Astrocyte of the spinal cord (primary cell): Measurements from ENCODE around the gene SLC22A13.
A peak's percentile ranks its signal among the peaks of the same experiment; 100 is the strongest.

Source experiments
- DNase-seq: peaks from one replicate; pipeline ENCODE4 v3.0.0; 2011; ENCODE audit warnings: low read depth, low spot score
- H3K4me3 ChIP-seq: 2 replicates; pipeline ENCODE4 v1.5.1; 2011; ENCODE audit warnings: low read depth, mild to moderate bottlenecking, low read length, moderate library complexity
- in situ Hi-C: cut with HindIII; loops from 2 replicates; pipeline ENCODE4 v1.10.0; 2017; ENCODE audit warnings: low sequenced_read_pairs
- TF ChIP-seq, protein P1 (sequence below): IDR thresholded peaks from 2 replicates; pipeline ENCODE4 v1.5.1; 2012; ENCODE audit warnings: low read depth, mild to moderate bottlenecking, low read length, inconsistent platforms

SLC22A13 gene

DNA sequence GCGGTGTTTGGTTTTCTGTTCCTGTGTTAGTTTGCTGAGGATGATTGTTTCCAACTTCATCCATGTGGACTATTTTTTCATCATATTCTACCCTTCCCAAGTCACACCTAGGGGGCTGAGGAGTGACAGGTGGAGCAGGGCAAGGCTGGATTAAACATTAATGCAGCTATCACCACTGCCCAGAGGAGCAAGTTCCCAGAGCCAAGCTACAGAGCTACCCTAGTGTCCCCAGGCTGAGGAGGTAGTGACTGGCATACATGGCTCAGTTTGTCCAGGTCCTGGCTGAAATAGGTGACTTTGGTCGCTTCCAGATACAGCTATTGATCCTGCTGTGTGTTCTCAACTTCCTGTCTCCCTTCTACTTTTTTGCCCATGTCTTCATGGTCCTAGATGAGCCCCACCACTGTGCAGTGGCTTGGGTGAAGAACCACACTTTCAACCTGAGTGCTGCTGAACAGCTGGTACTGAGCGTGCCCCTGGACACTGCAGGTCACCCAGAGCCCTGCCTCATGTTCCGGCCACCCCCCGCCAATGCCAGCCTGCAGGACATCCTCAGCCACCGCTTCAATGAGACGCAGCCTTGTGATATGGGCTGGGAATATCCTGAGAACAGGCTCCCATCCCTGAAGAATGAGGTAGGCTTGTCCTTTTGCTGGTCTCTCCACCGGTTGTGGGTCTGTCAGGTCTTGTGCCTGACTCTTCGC, at the start of gene SLC22A13:
TSS of gene SLC22A13 (plus strand) at position 209 of the 704 bp plus-strand sequence. CDS start at position 258, 49 bp downstream.
- in situ Hi-C loops: no loop called here
- DNase-seq: no peak
- H3K4me3 ChIP-seq: no peak within 1 kb of the TSS
- TF ChIP-seq, protein P1, sequence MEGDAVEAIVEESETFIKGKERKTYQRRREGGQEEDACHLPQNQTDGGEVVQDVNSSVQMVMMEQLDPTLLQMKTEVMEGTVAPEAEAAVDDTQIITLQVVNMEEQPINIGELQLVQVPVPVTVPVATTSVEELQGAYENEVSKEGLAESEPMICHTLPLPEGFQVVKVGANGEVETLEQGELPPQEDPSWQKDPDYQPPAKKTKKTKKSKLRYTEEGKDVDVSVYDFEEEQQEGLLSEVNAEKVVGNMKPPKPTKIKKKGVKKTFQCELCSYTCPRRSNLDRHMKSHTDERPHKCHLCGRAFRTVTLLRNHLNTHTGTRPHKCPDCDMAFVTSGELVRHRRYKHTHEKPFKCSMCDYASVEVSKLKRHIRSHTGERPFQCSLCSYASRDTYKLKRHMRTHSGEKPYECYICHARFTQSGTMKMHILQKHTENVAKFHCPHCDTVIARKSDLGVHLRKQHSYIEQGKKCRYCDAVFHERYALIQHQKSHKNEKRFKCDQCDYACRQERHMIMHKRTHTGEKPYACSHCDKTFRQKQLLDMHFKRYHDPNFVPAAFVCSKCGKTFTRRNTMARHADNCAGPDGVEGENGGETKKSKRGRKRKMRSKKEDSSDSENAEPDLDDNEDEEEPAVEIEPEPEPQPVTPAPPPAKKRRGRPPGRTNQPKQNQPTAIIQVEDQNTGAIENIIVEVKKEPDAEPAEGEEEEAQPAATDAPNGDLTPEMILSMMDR: no peak

DNA sequence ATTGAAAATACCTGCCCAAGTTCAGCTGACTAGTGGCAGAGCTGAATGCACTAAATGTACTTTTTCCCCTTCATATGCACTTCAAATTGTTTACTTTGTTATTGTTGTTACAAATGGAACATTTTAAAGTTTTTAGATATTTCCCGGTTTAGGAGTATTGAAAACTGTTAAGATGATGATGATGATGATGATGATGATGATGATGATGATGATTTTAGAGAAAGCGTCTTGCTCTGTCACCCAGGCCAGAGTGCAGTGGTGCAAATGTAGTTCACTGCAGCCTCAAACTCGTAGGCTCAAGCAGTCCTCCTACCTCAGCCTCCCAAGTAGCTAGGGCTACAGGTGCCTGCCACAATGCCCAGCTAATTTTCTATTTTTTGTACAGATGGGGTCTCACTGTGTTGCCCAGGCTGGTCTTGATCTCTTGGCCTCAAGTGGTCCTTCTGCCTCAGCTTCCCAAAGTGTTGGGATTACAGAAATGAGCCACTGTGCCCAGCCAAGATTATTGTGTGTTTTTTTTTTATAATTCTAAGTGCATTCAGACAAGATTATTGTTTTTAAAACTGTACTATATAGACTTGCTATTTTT, 45.9 kb upstream of the SLC22A13 start:
- no peak for DNase-seq
- no peak overlapping the region for H3K4me3 ChIP-seq
- in situ Hi-C loops: no loop called here
- TF ChIP-seq, protein P1: no peak

GRCh38 chr3:38221005-38221404, 44.6 kb upstream of the SLC22A13 start:
- no peak for DNase-seq
- H3K4me3 ChIP-seq: no peak overlapping the region
- in situ Hi-C loops: no loop called here
- TF ChIP-seq, protein P1: no peak

- H3K4me3 ChIP-seq: no peak overlapping the region
- in situ Hi-C loops: no loop called here
- TF ChIP-seq, protein P1: no peak
- no peak for DNase-seq
Observed at GRCh38 chr3:38222032-38222634, 43.5 kb upstream of the SLC22A13 start.

GRCh38 chr3:38224357-38224756, 41.3 kb upstream of the SLC22A13 start:
- TF ChIP-seq, protein P1: no peak
- in situ Hi-C loops: no loop called here
- no peak overlapping the region for H3K4me3 ChIP-seq
- DNase-seq: peak; percentile 17

DNA sequence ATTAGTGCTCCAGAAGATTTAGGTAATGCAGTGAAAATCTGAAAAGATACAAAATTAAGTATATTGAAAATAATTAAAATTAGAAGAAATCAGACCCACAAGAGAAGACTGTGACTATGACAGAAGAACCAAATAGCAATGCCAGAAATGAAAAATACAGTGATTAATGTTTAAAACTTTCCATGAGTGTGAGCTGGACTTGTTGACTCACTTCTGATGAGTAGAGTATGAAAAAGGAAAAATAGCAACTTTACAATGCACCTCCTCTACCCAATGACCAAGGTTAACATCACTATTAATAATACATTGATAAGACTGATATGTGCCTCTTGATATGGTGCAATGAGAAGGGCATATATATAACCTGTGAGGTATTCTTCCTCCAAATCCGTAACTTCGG, 39.3 kb upstream of the SLC22A13 start:
- DNase-seq: no peak
- TF ChIP-seq, protein P1: no peak
- no peak overlapping the region for H3K4me3 ChIP-seq
- in situ Hi-C loops: no loop called here
